ENCODE data around the gene RRP15.

DNA sequence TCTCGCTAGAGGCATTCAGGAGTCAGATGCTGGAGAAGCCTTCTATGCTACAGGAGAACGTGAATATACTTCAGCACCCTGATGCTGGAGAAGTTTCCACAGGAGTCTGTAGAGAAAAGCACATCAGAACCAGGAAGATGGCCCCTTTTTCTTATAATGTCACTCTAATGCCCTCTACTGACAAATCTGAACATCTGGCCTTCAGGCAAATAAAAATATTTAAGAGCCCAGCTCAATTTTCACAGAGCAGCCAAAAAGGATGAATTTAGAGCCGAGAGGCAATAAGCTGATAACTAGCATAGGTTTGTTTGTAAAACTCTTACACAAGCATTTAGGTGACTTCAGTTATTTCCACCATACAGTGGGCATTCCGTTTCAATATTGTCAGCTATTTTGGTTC lies 3.8 kb upstream of the RRP15 start:
- TF ChIP-seq, protein P1, sequence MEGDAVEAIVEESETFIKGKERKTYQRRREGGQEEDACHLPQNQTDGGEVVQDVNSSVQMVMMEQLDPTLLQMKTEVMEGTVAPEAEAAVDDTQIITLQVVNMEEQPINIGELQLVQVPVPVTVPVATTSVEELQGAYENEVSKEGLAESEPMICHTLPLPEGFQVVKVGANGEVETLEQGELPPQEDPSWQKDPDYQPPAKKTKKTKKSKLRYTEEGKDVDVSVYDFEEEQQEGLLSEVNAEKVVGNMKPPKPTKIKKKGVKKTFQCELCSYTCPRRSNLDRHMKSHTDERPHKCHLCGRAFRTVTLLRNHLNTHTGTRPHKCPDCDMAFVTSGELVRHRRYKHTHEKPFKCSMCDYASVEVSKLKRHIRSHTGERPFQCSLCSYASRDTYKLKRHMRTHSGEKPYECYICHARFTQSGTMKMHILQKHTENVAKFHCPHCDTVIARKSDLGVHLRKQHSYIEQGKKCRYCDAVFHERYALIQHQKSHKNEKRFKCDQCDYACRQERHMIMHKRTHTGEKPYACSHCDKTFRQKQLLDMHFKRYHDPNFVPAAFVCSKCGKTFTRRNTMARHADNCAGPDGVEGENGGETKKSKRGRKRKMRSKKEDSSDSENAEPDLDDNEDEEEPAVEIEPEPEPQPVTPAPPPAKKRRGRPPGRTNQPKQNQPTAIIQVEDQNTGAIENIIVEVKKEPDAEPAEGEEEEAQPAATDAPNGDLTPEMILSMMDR (conservative IDR thresholded peaks at IDR 0.05 in 1 of 2, IDR thresholded peaks at IDR 0.05 in 1 of 2; ENCODE audit: extremely low read depth in 1 of 2, insufficient read depth in 1 of 2, low read depth in 1 of 2, low read length in 2 of 2) = no peak
- TF ChIP-seq EZH2 (IDR thresholded peaks at IDR 0.05; ENCODE audit: borderline replicate concordance, low read length) = no peak

Data from mammary epithelial cell (primary cell).